H1 (cell line): ENCODE measurements around the gene TDG. TPM values are rescaled to one million over a fixed set of nuclear protein-coding genes. Genes with fewer than 3 reads are reported as not detected.

Experiments used
- EZH2 ChIP-seq: fragments of 200-600 bp; sonication (generic); IDR thresholded peaks from 2 replicates; pipeline ENCODE4 v1.7.1; 2012; ENCODE audit warnings: low read depth, mild to moderate bottlenecking, moderate library complexity, low read length, inconsistent platforms; ENCODE audit not compliant: severe bottlenecking
- GTF2F1 ChIP-seq: IDR thresholded peaks from 2 replicates; pipeline ENCODE4 v1.6.1; 2012; ENCODE audit warnings: low read depth, low read length, improper control_type of control experiment, borderline replicate concordance
- JUND ChIP-seq: IDR thresholded peaks from 2 replicates; pipeline ENCODE4 v1.6.1; 2011; ENCODE audit warnings: mild to moderate bottlenecking, improper control_type of control experiment, low read length
- KDM1A ChIP-seq: fragments of 200-600, 300-600 bp; sonication (generic); IDR thresholded peaks from 2 replicates; pipeline ENCODE4 v1.7.1; 2016; ENCODE audit warnings: mild to moderate bottlenecking, low read length, borderline replicate concordance
- polyA plus RNA-seq, 7 experiments: library from polyadenylated mRNA; depleted of rRNA in 3 of 7; stranded (reverse) in 5 of 7; unstranded in 2 of 7; fragments of >200 nt in 5 of 7; fragments of 200-250 nt in 2 of 7; gene quantifications; 1 replicate in 5 of 7; 2 replicates in 1 of 7; 4 replicates in 1 of 7; pipeline versions ENCODE4 v1.2.1 to v1.2.3, GENCODE V29; 2011 to 2013; ENCODE audit warnings: missing spikeins in 2 of 7, mixed read lengths in 2 of 7
- total RNA-seq: library from RNA; stranded (reverse); fragmentation: NEBNext Ultra II Directional; extraction: Animal tissue kit (Norgen Biotek cat#: 25700); gene quantifications from 2 replicates; pipeline ENCODE4 v1.2.1, GENCODE V29; 2021

Gene TDG
- total and polyA plus RNA-seq, 2 of the 8 experiments (the other 6 are each of a cell fraction or from before 2014, with no cell fraction given): 22.7 to 47.8 TPM

- TF ChIP-seq KDM1A (no peak), JUND (no peak), GTF2F1 (no peak), EZH2 (no peak)
Observed at GRCh38 chr12:104025771-104026170, 60.1 kb downstream of the TDG start (continued).
